ENCODE measurements around the gene BMP7.
"Not testable (repeated sequence)": the region's sequence is repeated elsewhere in the genome, so short reads cannot be mapped to it uniquely, and the experiment has no call there.

Gene BMP7

GRCh38 chr20:57208198-57208597 is 58.2 kb downstream of the BMP7 start:
- DNase-seq: no peak

GRCh38 chr20:57207251-57207650 is 59.2 kb downstream of the BMP7 start:
- DNase-seq: no peak

GRCh38 chr20:57205606-57206219 is 60.7 kb downstream of the BMP7 start:
- DNase-seq: no peak

GRCh38 chr20:57203986-57204385 is 62.5 kb downstream of the BMP7 start:
- DNase-seq: no peak

GRCh38 chr20:57203204-57203603 is 63.2 kb downstream of the BMP7 start:
- DNase-seq: no peak

GRCh38 chr20:57202309-57202708 is 64.1 kb downstream of the BMP7 start:
- no peak for DNase-seq

- no peak for DNase-seq
These were observed 65.4 kb downstream of the BMP7 start for GRCh38 chr20:57200882-57201695.

- DNase-seq: no peak
These were observed 66.6 kb downstream of the BMP7 start for GRCh38 chr20:57199656-57200405.

GRCh38 chr20:57198132-57199072 is 68.0 kb downstream of the BMP7 start:
- DNase-seq: no peak

GRCh38 chr20:57197352-57198131 is 68.9 kb downstream of the BMP7 start:
- DNase-seq: no peak

GRCh38 chr20:57195469-57196100 is 70.9 kb downstream of the BMP7 start:
- no peak for DNase-seq

GRCh38 chr20:57195023-57195422 is 71.4 kb downstream of the BMP7 start:
- no peak for DNase-seq

GRCh38 chr20:57194154-57194553 is 72.3 kb downstream of the BMP7 start:
- no peak for DNase-seq

GRCh38 chr20:57193094-57193493 is 73.3 kb downstream of the BMP7 start:
- DNase-seq: no peak

GRCh38 chr20:57192311-57192710 is 74.1 kb downstream of the BMP7 start:
- DNase-seq: no peak

- DNase-seq: not testable (repeated sequence)
These were observed 75.2 kb downstream of the BMP7 start for GRCh38 chr20:57191265-57191638.

- no peak for DNase-seq
These were observed 75.7 kb downstream of the BMP7 start for GRCh38 chr20:57190536-57191264.

- no peak for DNase-seq
These were observed 76.7 kb downstream of the BMP7 start for GRCh38 chr20:57189713-57190112.

GRCh38 chr20:57188576-57189079 is 77.8 kb downstream of the BMP7 start:
- DNase-seq: no peak

GRCh38 chr20:57188056-57188455 is 78.4 kb downstream of the BMP7 start:
- DNase-seq: no peak

Data from stimulated activated CD4-positive, alpha-beta T cell treated with anti-CD3 and anti-CD28 coated beads, Interleukin-12 subunit alpha, Interleukin-12 subunit beta, amount 100 ng/mL, for 4 hours (primary cell).